Stimulated activated CD8-positive, alpha-beta memory T cell treated with anti-CD3 and anti-CD28 coated beads, Interleukin-4, amount 100 ng/mL, for 4 hours (primary cell): Measurements from ENCODE around the gene EDIL3.

Experiments
- DNase-seq, 2 donors: peaks; one replicate each; pipeline ENCODE4 v3.0.0-alpha.2; 2020; ENCODE audit warnings: low read depth in 2 of 2, low spot score in 1 of 2

EDIL3 gene

GRCh38 chr5:84384604-84385575 lies at the start of gene EDIL3:
Gene EDIL3, minus strand, starts transcription at chr5:84384880. Its CDS starts 506 bp downstream, at chr5:84384374.
- DNase-seq = no peak

- DNase-seq = no peak
These were observed 48.8 kb upstream of the EDIL3 start for GRCh38 chr5:84433461-84433860.

- no peak for DNase-seq
These were observed 46.4 kb upstream of the EDIL3 start for GRCh38 chr5:84430863-84431663.

GRCh38 chr5:84430079-84430478 lies 45.4 kb upstream of the EDIL3 start:
- DNase-seq = no peak

GRCh38 chr5:84425365-84425881 lies 40.7 kb upstream of the EDIL3 start:
- DNase-seq = no peak

GRCh38 chr5:84419742-84420141 lies 35.1 kb upstream of the EDIL3 start:
- no peak for DNase-seq

- DNase-seq = no peak
These were observed 27.3 kb upstream of the EDIL3 start for GRCh38 chr5:84411832-84412605.

GRCh38 chr5:84406111-84406510 lies 21.4 kb upstream of the EDIL3 start:
- DNase-seq = no peak

GRCh38 chr5:84403773-84404172 lies 19.1 kb upstream of the EDIL3 start:
- no peak for DNase-seq

- DNase-seq = no peak
These were observed 12.7 kb upstream of the EDIL3 start for GRCh38 chr5:84397385-84397784.

- no peak for DNase-seq
These were observed 9.3 kb upstream of the EDIL3 start for GRCh38 chr5:84393969-84394368.

GRCh38 chr5:84392836-84393235 lies 8.2 kb upstream of the EDIL3 start:
- DNase-seq = no peak

GRCh38 chr5:84385705-84386104 lies 1.0 kb upstream of the EDIL3 start:
- no peak for DNase-seq

GRCh38 chr5:84383816-84384603 lies 670 bp downstream of the EDIL3 start:
- no peak for DNase-seq

- DNase-seq = no peak
These were observed 1.3 kb downstream of the EDIL3 start for GRCh38 chr5:84383296-84383815.

GRCh38 chr5:84382363-84383295 lies 2.1 kb downstream of the EDIL3 start:
- no peak for DNase-seq

- no peak for DNase-seq
These were observed 2.9 kb downstream of the EDIL3 start for GRCh38 chr5:84381502-84382362.

GRCh38 chr5:84379749-84380148 lies 4.9 kb downstream of the EDIL3 start:
- no peak for DNase-seq
